ENCODE results near the gene MTSS2.

DNA sequence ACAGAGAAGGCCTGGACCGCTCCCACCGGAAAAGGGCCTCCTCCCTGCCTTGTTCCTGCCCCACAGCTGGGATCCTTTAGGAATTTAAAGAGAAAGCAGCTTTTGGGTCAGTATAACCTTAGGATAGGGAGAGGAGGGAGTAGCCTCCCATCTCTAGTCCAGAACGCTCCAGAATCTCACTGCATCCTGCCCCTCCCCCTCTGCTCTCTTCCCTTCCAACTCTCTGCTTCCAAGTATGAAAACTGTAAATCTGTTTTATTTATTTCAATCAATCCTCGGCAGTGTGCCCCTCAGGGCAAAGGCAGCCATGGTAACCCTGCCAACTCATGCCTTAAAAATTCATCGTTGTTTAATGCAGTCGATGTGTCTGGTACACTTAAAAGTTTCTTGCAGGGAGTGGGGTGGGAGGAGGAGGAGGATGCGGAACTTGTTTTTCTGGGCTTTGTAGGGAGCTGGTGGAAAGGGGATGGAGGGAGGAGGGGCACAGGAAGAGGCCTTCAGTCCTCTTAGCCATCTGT lies 21.2 kb upstream of the MTSS2 start:
- TF ChIP-seq YY1 (IDR thresholded peaks at IDR 0.05; ENCODE audit: insufficient read depth, insufficient read length) (no peak), SUZ12 (IDR thresholded peaks at IDR 0.05; ENCODE audit: extremely low read depth, insufficient read depth, insufficient read length) (no peak)
